ENCODE data around the gene IRX2.

The IRX2 gene

DNA sequence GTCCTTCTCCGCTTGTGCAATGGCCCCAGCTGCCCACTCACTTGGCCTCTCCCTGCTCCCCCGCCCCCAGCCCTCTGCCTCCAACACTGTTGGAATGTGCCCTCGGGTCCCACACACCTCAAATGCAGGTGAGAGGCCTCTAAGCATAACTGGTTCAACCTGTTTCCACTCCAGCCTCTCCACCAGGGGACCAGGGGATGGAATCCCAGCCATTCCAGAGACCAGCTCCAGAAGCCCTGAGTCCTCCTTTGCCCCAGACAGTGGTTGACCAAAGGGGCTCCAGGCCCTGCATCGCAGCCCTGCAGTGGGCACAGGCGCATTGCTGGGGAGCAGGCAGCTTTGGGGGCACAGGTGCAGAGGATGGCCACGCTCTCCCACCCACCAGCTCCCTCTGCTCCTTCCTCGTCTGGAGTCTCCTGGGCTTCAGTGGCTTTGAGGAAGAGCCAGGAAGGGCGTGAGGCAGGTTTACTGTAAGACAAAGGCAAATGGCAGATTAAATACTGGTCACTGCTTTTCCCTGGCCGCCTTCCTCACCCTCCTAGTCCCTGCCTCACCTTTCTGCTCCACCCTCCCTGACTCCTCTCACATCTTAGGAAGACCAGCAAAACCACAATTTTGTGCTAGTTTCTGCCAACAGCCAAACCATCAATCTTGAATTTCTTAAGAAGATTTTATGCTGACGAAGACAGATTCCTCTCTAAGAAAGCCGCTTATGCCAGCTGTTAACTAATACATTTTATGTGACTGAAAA, 29.1 kb upstream of the IRX2 start:
- Histone ChIP-seq H3K9me3 (peaks cover 2% of the 10 kb centered on the region; the same call in 1 of the 2 replicates), H3K4me3 (ENCODE audit: low read depth, low read length) (no peak overlapping the region), H3K27me3 (no peaks in the 10 kb centered on the region), H3K36me3 (no peaks in the 10 kb centered on the region), H3K4me1 (no peaks in the 10 kb centered on the region)
- no peak for DNase-seq
- TF ChIP-seq, protein P1, sequence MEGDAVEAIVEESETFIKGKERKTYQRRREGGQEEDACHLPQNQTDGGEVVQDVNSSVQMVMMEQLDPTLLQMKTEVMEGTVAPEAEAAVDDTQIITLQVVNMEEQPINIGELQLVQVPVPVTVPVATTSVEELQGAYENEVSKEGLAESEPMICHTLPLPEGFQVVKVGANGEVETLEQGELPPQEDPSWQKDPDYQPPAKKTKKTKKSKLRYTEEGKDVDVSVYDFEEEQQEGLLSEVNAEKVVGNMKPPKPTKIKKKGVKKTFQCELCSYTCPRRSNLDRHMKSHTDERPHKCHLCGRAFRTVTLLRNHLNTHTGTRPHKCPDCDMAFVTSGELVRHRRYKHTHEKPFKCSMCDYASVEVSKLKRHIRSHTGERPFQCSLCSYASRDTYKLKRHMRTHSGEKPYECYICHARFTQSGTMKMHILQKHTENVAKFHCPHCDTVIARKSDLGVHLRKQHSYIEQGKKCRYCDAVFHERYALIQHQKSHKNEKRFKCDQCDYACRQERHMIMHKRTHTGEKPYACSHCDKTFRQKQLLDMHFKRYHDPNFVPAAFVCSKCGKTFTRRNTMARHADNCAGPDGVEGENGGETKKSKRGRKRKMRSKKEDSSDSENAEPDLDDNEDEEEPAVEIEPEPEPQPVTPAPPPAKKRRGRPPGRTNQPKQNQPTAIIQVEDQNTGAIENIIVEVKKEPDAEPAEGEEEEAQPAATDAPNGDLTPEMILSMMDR (IDR thresholded peaks at IDR 0.05; ENCODE audit: low read depth, low read length), result no peak

DNA sequence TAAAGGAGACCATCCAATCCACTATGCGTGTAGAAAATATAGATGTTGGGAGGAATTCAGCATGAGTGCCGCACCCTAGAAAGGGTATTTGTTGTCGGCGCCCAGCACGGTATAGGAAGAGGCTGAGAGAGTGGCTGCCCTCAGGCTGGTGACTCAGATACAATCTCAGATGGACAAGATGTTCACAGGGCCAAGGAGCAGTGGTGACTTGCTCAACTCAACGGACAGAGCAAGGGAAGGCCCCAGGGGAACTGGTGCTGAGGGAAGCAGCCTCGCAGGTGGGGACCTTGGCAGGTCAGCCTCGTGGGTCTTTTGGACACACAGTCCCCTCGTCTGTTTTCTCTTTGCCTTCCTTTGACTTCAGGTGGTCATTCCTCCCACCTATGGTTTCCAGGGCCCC, 28.0 kb upstream of the IRX2 start:
- Histone ChIP-seq H3K4me3 (ENCODE audit: low read depth, low read length) (no peak overlapping the region), H3K9me3 (peaks cover 2% of the 10 kb centered on the region; the same call in 1 of the 2 replicates), H3K36me3 (no peaks in the 10 kb centered on the region), H3K27me3 (no peaks in the 10 kb centered on the region), H3K4me1 (no peaks in the 10 kb centered on the region)
- no peak for DNase-seq
- TF ChIP-seq, protein P1 (IDR thresholded peaks at IDR 0.05; ENCODE audit: low read depth, low read length), result no peak

DNA sequence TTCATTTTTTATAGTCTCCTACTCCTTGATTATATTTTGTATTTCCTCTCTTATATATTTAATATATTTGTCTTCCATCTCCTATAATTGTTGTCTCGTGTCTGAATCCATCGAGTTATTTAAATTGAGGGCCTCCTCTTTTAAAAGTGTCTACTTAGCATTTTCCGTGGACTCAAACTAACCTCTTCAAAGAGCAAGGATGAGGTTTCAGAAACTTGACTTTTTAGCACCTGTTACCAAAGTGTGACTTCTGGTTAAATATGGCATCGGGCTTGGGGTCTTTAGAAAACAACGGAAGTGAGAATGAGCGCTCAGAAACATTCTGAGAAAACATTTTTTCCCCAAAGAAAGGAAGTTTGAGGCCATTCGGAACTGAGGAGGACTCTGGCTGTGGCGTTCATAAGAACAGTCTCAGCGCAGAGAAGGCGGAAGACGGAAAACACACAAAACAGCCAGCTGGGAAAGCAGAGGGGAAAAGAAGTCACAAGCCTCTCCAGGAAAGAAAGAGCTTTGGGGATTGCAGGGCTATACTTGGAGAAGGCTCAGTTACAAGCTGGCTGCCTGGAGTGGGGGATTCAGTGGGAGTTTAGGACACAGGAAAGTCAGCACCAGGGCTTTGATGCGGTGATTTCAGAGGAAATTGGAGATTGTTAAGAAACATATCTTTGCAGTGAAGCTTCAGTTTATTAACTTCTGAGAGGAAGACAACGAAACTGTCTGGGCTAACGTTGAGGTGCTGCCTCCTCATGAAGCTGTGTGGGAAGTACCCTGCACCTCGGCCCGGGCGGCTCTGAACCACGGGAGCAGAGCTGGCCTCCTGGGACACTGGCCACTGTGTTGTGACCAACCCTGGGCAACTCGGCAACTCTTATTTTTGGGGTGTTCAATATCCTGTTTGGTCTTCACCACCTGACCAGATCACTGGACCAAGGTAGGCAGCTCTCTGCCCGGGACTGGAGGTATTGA, 25.1 kb upstream of the IRX2 start:
- Histone ChIP-seq H3K4me3 (ENCODE audit: low read depth, low read length) (no peak overlapping the region), H3K36me3 (no peaks in the 10 kb centered on the region), H3K4me1 (no peaks in the 10 kb centered on the region), H3K27me3 (no peaks in the 10 kb centered on the region), H3K9me3 (no peaks in the 10 kb centered on the region)
- TF ChIP-seq, protein P1 (IDR thresholded peaks at IDR 0.05; ENCODE audit: low read depth, low read length), result no peak
- no peak for DNase-seq

DNA sequence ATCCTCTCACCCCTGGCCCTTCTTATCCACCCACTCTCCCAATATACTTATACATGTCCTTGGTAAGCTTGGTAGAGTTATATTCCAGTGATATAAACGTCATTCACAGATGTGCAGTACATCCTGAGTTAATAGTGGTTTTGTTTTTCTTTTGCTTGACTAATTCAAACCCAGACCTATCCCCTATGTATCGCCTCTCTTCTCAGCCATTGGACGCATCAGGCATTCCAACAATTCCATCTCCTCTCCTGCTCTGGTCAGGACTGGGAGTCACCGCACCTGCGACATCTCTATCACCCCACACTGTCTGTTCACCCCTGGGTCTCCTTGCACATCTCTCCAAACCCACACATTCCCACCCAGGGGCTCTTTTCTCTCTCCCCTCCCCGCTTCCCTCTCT, 21.9 kb upstream of the IRX2 start:
- H3K4me1 ChIP-seq, result no peaks in the 10 kb centered on the region
- H3K4me3 ChIP-seq (ENCODE audit: low read depth, low read length), result no peak overlapping the region
- no peaks in the 10 kb centered on the region for H3K9me3 ChIP-seq
- H3K36me3 ChIP-seq, result no peaks in the 10 kb centered on the region
- no peaks in the 10 kb centered on the region for H3K27me3 ChIP-seq
- TF ChIP-seq, protein P1 (IDR thresholded peaks at IDR 0.05; ENCODE audit: low read depth, low read length), result no peak
- DNase-seq, result no peak

DNA sequence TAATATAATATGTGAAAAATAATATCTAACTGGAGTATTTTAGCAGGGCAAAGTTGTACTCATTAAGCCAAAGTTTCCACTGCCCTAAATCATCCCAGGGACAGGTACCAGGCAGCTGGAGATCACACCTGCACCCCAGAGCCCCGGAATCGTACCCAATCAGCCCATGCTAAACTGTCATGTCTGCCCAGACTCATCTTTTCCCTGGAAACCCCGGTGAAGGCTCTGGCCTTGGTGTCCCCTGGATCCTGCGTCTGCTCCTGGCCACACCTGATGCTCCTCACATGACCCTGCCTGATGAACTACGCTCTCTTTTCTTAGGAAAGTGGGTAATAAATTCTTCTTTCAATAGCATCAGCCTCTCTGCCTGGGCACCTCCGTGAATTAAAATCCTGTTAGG, 15.6 kb upstream of the IRX2 start:
- Histone ChIP-seq H3K4me3 (ENCODE audit: low read depth, low read length) (no peak overlapping the region), H3K36me3 (no peaks in the 10 kb centered on the region), H3K27me3 (no peaks in the 10 kb centered on the region), H3K9me3 (no peaks in the 10 kb centered on the region), H3K4me1 (no peaks in the 10 kb centered on the region)
- TF ChIP-seq, protein P1 (IDR thresholded peaks at IDR 0.05; ENCODE audit: low read depth, low read length), result no peak
- no peak for DNase-seq
